ENCODE data around the gene S100A1. TPM values are rescaled to one million over a fixed set of nuclear protein-coding genes. Genes with fewer than 3 reads are reported as not detected.

The S100A1 gene
- total RNA-seq, 1 experiment from 2014 or later = not detected

Other genes with a start within 250 kb of the S100A1 start
- gene S100A8, start 237.4 kb upstream of the S100A1 start, total RNA-seq (2022) = not detected in 2 replicates
- gene S100A7A, start 211.9 kb upstream of the S100A1 start, total RNA-seq (2022) = not detected in 2 replicates
- gene S100A7, start 167.8 kb upstream of the S100A1 start, total RNA-seq (2022) = not detected in 2 replicates
- 1,521 and 2,023 TPM in 2 replicates for gene S100A6, start 92.4 kb upstream of the S100A1 start, total RNA-seq (2022)
- not detected in 2 replicates for gene S100A5, start 87.5 kb upstream of the S100A1 start, total RNA-seq (2022)
- 19.8 and 20.5 TPM in 2 replicates for gene S100A4, start 82.6 kb upstream of the S100A1 start, total RNA-seq (2022)
- not detected in 2 replicates for gene S100A3, start 79.2 kb upstream of the S100A1 start, total RNA-seq (2022)
- gene S100A2, start 62.6 kb upstream of the S100A1 start, total RNA-seq (2022) = 11.1 and 14.1 TPM in 2 replicates
- gene S100A16, start 15.3 kb upstream of the S100A1 start, total RNA-seq (2022) = 247 and 255 TPM in 2 replicates
- 74.6 and 106 TPM in 2 replicates for gene S100A14, start 12.1 kb upstream of the S100A1 start, total RNA-seq (2022)
- gene S100A13, start 929 bp upstream of the S100A1 start, total RNA-seq (2022) = 104 and 117 TPM in 2 replicates
- gene CHTOP, start 5.6 kb downstream of the S100A1 start, total RNA-seq (2022) = 93.7 and 100 TPM in 2 replicates
- gene SNAPIN, start 30.3 kb downstream of the S100A1 start, total RNA-seq (2022) = 45.0 and 46.8 TPM in 2 replicates
- gene ILF2, start 42.6 kb downstream of the S100A1 start, total RNA-seq (2022) = 253 and 292 TPM in 2 replicates
- gene NPR1, start 50.3 kb downstream of the S100A1 start, total RNA-seq (2022) = not detected in 2 replicates
- gene INTS3, start 99.6 kb downstream of the S100A1 start, total RNA-seq (2022) = 55.9 and 57.1 TPM in 2 replicates
- gene SLC27A3, start 147.0 kb downstream of the S100A1 start, total RNA-seq (2022) = 9.0 and 11.9 TPM in 2 replicates